Stimulated activated CD4-positive, alpha-beta T cell treated with anti-CD3 and anti-CD28 coated beads, Interleukin-4, amount 100 ng/mL, for 1 hour (primary cell): ENCODE results near the gene WDR91.

Source experiments
- DNase-seq: peaks from one replicate; pipeline ENCODE4 v3.0.0-alpha.2; 2020

Gene WDR91

DNA sequence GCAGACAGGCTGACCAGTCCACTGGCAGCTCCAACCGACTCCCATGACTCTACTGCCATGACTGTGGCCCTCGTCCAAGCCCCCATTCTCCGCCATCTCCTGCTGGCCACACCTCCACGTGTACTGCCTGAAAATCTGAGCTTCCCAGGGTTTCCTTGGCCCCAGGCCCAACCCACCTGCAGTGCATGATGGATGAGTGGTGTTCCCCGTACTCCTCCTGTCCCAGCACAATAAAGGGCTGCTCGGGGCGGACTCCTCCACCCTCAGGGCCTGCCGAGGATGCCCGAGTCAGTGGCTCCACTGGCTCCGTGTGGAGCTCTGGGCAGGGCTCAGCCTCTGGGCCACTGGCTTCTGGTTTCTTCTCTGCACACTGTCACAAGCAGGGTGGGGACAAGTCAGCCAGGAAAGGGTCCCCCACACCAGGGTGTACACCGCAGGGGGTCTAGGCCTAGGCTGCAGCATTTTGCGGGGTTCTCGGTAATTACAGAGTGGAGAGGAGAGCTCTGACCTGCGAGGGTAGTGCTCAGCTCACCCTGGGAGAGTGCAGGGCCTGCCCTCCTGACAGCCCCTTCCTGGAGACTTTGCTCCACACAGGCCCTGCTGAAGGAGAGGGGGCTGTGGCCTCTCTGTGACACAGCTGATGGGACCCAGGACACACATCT is 15.2 kb downstream of the WDR91 start:
- DNase-seq = no peak

DNA sequence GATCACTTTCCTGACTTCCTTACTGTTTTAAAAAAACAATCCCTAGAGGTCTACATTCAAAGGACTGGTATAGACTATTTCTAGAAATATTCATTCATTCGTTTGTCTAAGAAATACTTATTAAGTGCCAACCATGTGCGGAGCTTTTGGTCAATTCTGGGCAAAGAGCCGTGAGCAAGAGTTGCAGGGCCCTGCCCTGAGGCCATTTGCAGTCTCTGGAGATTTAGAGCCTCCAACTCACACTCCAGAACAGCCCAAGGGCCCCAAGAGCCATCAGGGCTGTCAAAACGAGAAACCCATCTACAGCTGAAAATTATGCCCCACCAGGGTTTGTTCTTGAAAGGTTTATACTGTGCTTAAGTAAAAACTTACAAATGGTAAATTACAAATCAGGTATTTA is 16.2 kb downstream of the WDR91 start:
- no peak for DNase-seq

DNA sequence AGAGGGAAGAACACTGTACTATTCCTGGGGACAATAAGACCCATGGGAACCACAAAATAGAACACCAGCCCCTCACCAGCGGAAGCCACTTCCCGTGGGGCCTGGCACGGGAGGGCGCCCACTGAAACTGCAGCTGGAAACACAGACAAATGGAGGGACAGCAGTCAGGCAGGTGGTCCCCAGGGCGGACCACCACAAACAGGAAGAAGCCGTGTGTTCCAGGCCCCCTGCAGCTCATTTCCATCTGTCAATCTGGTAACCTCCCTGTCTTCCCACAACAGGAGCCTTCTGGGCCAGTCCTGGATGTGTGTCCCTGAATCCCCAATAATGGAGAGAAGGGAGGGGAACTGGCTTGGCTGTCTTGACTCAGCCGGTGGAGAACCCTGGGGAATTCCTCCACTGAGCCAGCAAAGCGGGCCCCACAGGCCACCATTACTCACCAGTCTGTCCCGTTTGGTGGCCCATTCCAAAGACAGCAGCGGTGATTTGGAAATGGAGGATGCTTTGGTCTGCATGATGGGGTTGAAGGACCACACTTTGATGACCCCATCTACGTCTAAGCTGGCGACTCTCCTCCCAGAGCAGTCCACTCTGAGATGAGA is 16.7 kb downstream of the WDR91 start:
- DNase-seq = no peak

DNA sequence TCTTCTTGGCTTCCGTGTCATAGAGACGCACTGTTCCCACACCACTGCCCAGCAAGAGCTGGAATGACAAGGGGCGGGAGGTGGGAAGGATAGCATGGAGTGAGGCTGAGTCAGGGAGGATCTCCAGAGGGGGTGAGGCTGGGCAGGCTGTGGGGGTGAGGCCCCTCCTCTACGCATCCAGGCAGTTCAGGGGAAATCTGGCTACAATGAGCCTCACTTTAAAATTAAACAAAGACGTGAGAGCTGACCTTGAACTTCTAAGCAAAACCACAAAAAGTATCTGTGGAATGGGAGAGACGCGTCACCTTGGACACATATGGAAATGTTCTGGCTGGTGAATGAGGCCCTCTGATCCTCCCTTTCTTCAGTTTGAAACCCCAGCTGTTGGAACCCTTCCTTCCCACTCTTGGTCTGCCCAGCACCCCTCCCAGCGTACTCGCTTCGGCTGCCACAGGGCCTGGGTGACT is 17.7 kb downstream of the WDR91 start:
- DNase-seq = no peak

DNA sequence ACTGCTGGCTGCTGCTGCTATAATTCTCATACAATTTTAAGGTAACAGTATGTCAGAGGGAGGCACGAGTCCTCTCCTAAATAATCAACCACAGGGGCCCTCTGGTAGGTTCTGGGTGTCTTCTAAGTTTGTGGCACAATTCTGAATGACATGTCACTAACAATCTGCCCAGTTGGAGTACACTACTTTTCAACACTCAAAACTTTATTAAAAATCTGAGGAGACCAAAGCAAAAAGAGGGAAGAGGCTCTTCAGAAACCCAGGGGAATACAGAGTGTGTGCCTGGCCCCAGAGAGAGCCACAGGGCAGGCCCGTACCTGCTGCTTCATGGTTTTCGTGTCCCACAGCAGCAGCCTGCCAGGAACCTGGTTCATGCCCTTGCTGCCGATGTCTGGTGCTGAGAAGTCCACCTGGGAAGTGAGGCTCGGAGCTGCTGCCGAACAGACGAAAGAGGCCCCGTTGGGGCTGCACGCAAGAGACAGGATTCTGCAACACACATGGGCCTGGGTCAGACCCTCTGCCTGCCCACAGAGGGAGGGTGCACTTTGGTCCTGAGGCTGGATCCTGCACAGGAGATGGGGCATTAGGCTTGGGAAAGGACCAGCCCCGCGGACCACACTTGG is 18.3 kb downstream of the WDR91 start:
- no peak for DNase-seq

DNA sequence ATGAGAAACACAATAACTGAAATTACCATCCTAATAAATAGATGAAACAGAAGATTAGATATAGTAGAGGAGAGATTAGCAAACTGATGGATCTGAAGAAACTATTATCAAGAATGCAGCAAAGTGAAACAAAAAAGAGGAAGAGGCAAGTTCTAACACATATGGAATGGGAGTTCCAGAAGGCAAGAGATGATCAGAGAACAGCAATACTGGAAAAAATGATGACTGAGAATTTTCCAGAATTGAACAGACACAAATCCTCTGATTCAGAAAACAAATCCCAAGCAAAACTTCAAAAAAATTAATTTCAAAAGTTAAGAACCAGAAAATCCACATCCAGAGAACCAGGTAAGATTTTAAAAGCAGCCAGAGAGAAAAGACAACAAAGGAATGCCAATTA is 20.6 kb downstream of the WDR91 start:
- no peak for DNase-seq

DNA sequence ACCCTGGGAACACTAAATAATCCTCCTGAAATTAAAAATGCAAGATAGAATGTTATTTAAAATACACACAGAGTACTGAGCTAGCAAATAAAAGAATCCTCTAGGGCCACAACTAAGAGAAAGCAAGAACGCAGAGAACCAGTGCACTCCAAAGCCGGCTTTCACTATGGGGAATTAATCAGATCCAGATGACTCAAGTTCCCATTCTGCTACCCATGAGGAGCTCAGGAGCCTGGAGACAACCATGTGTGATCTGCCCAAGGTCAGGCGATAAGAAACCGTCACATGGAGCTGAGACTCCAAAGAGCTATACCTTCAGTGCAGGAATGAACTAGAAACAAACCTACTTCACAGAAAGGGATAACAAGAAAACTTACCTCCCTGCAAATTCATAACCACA is 21.4 kb downstream of the WDR91 start:
- no peak for DNase-seq

DNA sequence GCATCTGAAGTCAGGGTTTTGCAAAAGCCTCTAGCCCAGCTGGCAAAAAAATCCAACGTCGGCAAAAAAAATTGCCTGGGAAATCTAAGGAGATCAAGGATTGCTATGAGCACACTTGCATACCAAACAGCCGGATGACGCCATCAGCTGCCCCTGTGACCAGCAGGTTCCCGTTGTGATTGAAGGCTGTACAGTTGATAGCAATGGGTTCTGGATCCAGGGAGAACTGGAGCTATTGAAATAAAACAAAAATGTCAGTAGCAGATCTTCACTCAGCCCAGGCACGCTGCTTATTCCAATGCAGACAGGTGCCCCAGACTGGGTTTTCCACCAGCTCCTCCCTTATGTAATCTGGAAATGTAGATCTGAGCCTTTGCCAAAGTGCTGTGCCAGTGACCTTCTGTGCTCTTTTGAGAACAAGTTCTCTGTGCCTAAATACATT is 22.1 kb downstream of the WDR91 start:
- no peak for DNase-seq

DNA sequence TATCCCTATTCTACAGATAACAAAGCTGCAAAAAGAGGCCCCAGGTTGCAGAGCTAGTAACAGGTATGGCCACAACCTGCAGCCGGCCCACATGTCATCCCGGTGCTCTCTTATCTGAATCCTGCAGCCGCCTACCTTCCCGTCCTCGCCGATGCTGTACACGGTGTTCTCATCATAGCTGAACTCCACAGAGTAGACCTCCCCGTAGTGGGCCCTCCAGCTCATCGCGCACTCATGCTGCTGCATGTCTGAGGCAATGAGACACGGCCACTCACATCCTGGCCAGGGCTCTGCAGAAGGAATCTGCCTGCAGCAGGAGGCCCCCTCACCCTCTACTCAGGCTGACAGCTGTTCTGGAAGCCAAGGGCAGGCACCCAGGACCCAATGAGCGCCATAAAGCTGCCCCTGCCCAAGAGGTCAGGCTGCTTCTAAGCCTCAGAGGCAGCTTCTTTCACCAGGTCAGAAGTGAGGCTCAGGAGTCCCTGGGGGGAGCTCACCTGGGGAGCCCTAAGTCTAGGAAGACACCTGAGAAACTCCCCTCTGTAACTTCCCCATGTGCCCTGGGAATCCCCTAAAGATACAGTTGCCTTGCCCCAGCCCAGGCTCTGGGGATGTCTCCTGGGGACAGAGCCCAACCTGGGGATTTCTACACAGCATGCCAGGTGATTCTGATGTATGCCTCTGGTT is 22.9 kb downstream of the WDR91 start:
- no peak for DNase-seq

DNA sequence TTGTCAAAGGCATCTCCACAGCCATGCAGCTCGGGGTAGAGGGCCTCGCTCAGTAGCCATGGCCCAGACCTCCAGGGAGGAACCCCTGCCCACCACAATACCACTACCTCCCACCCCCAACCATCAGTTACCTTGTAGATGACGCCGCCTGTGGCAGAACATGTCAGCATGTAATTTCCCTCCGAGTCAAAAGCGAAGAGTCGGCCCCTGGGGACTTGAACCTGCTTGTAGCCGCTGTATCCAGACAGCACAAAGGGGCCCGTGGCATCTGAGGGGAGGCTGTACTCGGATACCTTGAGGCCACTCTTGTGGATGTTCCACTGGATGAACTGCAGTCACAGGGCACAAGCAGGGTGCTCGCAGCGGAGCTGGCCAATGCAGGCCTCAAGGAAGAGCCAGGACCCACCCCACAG is 24.5 kb downstream of the WDR91 start:
- no peak for DNase-seq

DNA sequence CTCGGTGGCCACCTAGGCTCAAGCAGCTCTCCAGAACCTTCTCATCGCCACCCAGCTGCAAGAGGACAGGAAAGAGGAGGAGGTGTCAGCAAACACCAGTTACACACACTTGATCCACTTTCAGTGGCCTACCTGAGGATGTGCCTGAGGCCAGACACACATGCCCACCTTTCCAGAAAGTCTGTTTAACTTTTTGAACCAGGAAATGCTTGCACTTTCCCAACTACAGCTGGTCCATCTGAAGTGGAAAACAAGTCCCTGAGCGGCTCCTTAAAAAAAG is 25.1 kb downstream of the WDR91 start:
- no peak for DNase-seq

DNA sequence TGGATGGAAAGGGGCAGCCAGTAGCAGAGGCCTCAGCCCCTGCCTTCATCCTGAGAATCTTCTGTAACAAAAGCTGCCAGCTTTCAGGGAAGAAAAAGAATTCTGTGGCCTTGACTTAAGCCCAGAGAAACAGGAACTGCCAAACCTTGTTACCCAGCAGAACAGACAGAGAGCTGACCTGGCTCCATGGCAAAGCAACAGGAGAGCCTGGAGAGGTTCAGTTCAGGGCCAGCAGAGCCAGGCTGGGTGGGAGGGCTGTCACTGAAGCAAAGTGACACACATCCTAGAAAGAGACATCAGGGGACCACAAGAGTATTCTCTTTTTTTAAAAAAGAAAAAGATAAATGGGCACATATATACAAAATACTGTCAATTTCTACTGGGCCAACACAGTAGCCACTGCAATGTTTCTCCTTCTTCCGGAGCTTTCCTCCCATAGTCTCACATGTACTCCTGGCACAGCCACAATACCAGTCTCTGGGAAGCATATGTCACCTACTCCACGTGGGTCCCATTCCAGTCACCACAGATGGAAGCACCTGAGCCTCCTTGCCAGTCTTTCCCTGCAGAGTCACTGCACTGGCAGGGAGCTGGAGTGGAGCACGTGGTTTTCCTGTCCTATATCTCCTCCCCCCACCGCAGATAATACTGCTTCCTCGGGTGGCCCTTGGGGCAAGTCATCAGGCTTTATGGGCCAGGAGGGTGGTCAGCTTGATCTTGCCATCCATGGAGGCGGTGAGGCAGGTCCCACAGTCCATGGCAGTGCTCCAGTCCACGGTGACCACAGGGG is 25.7 kb downstream of the WDR91 start:
- DNase-seq = no peak

DNA sequence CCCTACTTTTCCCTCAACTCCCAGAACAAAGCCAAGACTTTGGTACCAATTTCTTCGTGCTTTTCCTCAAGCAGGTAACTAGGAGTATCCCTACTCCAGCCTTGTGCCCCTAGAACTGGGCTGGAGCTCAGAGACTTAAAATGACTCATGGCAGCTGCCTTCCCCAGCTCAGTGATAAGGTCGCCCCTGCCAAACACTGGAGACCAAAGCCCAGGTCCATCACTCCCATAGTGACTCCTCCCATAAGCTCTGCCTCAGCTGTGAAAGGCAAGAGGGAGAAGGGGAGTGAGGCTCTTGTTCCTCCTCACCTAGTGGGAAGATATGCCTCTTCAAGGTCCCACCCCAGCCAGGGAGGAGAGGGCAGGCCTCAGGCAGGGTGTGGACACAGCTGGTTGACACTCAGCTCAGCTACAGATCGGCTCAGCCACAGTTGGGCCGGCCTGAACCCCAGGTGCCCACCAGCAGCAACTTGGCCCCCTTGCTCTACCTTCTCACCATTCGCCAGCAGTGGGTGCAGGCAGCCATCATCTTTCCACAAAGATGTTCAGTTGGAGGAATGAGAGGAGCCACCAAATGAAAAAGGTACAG is 27.0 kb downstream of the WDR91 start:
- DNase-seq = no peak

DNA sequence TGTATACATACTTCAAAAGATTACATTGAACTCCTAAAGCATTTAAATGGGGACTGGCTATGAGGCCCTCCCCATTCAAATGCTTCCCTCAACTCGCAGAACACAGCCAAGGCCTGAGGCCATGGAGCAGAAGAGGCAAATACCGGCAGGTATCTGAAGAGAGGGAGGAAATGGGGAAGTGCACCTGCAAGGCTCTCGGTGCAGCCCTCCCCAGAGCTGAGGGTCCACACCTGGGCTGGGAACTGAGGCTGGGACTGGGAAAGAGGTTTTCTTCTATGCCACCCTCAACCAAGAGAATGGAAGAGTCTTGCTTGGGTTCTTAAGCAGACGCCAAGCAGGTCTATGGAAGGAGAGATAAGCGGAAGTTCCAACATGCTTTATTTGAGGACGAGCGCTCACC is 27.8 kb downstream of the WDR91 start:
- no peak for DNase-seq

DNA sequence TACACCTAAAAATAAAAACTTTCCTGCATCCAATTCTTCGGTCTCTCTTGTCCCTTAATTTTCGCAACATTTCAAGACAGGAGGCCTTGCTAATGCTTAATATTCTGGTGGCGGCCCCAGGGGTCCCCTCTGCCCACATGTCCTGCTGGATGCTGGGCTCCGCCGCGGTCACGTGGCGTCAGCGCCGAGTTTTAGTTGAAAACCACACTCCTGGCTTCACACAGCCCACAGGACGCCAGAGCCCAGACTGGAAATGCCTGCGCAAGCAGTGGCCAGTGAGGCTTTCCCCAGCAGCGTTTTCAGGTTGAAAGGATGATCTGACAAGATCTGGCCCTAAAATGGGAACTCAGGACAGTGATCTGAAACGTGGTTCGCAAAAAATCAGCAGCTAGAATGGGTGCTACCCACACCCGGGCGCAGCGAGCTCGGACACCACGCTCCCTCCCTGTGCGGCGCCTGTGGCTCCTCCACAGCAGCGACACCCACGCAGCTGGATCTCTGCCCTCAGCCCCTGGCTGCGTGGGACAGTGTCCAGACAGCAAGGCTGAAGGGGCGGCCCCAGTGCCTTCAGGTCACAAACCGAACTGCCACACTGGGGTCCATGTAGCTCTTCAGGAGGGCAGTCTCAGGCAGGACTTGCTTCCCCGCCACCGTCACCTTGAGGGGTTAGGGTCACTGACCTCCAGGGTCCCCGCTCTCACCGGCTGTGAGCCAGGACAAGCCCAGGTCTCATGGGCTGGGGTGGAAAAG is 29.2 kb downstream of the WDR91 start:
- DNase-seq = no peak

DNA sequence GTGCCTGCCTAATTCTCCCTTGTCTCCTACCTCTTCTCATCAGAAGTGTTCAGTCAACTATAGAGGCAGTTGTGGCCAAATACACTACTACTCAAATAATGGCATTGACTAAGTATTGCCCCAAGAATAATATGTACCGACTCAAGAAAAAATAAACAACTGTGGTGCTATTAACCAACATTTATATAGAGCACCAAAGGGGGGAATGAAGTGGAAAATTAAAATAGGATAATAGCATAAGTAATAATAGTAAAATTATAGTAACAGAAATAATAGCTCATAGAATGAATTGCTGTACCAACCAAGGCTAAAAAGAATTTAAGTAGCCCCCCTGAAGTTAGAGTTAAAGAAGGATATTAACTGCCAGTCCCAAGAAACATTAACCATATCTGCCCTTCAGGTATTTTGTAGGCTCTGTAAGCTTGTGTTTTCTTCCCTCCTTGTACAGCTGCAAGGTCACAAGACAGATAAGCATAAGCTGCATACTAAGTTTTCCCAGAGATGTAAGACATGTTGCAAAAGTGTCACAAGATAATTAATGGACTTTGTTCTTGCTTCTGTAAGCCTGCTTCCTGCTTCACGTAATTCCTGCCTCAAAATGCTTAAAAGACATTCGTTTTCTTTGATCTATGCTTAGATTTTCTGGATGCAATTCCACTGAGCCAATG is 29.9 kb downstream of the WDR91 start:
- no peak for DNase-seq

DNA sequence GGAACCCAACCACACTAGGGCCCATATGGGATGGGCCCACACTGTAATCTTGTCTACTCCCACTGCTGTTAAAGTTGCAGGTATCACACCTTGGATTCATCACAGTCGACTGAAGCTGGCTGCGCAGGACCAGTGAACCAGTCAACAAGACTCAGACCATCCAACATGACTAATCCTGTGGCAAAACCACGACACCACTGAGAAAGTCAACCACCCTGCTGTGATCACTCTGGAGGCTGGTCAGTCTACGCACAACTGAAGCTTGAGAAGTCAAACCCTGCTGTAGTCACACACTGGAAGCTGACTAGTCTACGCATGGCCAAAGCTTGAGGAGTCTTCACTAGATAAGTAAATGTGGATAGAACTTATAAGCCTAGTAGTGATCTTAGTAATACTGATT is 31.2 kb downstream of the WDR91 start:
- no peak for DNase-seq

DNA sequence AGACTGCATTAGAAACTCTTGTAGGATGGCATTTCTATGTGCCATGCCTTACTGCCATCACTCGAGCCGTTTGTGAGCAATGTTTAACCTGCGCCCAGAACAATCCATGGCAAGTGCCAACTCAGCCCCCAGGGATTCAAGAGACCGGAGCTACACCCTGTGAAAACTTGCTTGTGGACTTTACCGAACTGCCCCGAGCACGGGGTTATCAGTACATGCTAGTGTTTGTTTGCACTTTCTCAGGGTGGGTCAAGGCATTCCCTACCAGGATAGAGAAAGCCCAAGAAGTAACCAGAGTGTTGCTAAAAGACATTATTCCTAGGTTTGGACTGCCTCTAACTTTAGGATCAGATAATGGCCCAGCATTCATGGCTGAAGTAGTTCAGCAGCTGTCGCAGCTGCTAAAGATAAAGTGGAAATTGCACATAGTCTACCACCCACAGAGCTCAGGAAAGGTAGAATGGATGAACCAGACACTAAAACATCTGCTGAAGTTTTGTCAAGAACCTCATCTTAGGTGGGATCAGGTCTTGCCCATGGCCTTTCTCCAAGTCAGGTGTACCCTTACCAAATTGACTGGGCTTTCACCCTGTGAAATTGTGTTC is 31.9 kb downstream of the WDR91 start:
- DNase-seq = no peak

DNA sequence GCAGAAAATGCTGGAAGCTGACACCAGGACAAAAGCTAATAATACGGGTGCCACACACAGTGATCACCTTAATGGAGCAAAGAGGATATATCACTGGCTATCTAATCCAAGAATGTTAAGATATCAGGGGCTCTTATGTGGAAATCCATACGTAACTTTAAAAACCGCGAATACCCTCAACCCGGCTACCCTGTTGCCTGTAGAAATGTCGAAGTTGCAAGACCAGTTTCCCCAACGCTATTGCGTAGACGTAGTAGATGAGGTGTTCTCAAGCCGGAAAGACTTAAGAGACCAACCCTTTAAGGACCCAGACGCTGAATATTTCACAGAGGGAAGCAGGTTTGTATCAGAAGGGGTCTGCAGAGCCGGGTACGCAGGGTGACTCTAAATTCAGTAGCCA is 33.0 kb downstream of the WDR91 start:
- no peak for DNase-seq

DNA sequence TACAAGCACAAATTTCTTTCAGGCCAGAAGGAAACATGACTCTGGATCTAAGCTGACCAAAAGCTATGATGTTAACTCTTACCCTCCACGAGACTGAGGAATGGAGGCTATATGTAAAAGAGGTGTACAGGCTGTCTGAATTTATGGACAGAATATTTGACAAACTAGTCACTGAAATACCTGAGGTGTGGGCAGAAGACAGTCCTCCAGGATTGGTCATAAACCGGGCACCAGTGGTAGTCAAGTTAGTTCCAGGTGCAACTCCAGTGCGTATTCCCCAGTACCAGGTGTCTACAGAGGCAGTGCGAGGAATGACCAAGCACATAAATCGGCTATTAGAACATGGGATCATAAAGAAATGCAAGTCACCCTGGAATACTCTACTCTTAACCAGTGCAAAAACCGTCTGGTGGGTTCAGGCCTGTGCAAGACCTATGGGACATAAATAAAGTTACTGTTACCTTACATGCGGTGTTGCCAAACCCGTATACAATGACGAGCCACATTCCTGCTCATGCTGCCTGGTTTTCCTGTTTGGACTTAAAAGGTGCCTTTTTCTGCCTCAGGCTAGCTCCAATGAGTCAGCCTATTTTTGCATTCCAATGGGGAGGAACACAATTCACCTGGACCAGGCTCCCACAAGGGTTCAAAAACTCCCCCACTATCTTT is 34.2 kb downstream of the WDR91 start:
- no peak for DNase-seq

DNA sequence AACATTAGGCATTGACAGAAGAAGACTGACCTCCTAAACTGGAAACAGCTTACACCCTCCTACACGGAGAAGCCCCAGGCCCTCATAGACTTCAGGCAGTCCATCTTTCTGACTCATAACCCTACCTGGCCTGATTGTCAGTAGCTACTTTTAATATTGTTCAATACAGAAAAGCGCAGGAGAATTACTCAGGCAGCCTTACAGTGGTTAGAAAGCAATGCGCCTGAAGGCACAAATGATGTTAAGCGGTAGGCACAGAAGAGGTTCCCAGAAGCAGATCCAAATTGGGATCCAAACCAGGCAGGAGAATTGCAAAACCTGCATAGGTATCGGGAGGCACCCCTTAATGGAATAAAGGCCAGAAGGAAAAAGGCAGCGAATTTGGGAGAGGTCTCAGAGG is 35.4 kb downstream of the WDR91 start:
- DNase-seq = no peak
